HG03457 (cell line): ENCODE measurements around the gene TRIM62.
"Not testable (repeated sequence)": the region's sequence is repeated elsewhere in the genome, so short reads cannot be mapped to it uniquely, and the experiment has no call there.

Source experiments
- ATAC-seq: cut with Tn5 transposase; IDR thresholded peaks from one replicate; pipeline ENCODE4 v1.9.1; 2021; ENCODE audit warnings: moderate number of reproducible peaks; ENCODE audit not compliant: unreplicated experiment

TRIM62 gene

DNA sequence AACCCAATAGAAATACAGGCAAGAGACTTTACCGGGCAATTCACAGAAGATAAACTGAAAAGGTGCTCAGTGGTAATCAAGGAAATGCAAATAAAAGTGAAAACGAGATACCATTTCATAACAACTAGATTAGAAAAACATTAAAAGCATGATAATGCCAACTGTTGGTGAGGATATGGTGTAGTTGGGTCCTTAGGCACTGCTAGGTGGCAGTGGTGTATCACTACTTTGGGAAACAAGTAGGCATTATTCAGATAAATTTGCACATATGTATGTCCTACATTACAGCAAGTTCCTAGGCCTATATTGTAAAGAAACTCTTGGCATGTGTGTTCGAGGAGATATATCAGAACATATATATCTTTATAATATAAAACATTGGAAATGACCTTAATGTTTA lies 69.9 kb downstream of the TRIM62 start:
- no peak for ATAC-seq

DNA sequence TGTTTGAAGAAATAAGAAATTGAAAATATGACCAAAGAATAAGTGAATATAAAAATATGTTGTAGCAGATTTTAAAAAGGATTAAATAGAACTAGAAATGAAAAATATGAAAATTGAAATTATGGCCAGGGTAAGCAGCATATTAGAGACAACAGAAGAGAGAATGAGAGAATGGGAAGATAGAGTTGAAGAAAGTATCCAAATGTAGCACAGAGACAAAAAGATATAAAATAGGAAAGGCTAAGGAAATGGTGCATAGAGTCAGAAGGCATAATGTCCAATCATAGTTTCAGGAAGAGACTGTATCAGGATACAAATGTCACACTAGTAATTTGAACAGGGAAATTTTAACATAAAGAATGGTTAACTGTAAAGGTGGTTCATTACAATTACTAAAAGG lies 71.4 kb downstream of the TRIM62 start:
- ATAC-seq: no peak

DNA sequence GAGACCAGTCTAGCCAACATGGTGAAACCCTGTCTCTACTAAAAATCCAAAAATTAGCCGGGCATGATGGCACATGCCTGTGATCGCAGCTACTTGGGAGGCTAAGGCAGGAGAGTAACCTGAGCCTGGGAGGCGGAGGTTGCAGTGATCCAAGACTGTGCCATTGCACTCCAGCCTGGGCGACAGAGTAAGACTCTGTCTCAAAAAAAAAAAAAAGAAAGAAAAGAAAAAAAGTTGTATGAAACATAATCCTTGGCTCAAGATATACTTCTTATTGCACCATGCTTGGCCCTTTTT lies 81.8 kb downstream of the TRIM62 start:
- not testable (repeated sequence) for ATAC-seq

DNA sequence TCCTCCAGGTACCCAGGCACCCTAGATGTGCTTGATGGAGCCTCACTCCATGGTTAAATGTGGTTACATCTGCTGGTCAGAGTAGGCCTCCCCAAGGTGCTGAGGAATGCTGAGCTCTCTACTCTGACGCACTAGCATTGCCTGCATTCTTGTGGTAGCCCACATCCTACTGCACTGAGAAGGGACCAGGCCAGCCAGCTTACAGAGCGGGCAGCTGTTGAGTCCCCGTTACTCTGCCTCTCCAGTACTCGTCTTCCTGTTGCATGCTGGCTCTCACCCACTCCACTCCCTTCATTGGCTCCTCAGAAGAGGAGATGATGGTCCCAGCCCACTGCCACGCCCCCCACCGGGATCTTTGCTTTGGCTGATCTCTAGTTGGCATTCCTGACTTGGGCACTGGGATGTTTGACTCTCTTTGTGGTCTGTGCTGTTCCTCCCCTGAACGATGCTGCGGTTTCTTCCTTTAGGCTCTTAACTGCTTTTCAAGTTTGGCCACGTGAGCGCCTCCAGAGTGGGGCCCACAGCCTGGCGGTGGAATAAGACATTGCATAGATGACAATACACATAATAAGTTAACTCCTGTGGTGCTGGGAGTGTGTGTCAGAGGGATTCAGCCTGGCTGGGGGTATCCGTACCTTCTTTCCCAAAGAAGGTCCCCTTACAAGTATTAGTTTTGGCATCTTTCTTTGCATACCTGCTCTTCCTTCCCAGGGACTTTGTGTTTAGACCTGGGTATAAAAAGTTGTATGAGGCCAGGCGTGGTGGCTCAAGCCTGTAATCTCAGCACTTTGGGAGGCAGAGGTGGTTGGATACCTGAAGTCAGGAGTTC lies 82.3 kb downstream of the TRIM62 start:
- ATAC-seq: peak; percentile 78

DNA sequence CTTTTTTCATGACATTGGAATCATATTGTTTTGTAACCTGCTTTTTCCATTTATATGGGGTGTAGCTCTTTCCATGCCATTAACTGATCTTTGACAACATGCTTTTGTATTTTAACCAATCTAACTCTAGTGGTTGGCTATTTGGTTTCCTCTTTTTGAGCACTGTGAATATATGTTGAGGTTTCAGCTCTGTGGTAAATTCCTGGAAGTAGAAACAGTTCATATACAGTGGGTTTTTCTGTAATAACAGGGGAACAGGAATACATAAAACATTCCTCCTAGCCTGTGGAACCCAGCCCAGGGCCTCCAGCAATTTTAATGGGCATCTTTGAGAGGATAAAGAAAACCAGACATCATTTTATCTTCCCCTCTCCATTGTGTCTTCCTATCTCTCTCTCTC lies 83.5 kb downstream of the TRIM62 start:
- ATAC-seq: no peak

DNA sequence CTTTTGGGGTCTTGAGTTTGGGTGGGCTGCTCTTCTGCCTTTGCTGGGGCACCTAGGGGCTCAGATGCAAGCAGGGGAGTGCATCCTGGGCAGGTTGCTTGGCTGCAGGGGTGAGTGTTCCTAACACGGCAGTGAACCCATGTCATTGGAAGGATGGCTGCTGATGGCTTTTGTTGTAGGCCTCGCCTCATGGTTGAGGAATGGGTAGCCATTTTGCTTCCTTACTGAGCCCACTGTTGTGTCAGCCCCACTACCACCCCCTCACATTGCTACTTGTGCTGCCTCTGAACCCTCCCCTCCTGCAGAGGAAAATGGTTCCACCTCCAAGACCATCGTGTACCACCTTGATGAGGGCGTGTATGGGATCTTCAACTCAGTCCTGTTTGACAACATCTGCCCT lies 84.1 kb downstream of the TRIM62 start:
- no peak for ATAC-seq

DNA sequence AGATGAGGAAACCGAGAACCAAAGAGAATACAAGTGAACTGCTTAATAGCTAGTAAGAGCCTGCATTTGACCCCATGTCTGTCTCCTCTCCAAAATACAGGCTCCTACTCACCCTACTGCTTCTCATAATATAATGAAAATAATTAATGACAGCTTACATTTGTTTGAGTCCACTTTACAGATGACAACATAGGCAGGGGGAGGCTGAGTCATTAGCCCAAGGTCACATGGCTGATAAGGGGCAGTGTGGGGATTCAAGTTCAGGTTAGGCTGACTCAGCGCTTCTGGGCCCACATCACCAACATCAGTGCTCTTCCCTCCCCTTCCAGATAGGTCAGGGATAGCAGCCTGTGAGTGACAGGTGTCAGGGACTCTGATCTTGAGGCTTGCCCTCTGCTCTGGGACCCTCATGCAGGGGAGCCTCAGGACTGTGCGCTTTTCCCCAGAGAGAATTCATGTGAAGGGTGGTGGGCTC lies 84.7 kb downstream of the TRIM62 start:
- no peak for ATAC-seq

DNA sequence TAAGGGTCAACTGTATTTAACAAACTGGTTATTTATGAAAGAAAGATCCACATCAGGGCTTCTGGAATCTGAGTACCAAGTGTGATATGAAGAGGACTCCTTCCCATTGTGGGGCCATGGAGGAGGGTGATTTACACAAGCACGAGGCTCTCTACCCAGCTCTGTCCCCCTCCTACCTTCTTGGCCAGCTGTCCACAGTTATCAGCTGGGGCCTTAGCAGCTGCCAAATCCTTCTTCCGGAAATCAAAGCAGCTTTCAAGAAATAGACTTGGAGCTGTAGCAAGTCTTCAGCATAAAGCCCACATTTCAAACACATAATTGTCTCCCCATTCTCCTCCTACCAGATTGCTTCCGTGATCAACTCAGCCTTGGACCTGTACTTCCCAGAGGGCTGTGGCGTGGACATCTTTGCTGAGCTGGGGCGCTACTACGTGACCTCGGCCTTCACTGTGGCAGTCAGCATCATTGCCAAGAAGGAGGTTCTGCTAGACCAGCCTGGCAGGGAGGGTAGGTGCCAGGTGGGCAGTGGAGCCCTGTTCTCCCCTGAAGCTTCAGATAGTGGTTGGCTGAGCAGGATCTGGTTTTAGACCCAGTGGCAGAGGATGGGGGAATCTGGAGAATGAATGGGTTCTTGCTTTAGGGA lies 85.4 kb downstream of the TRIM62 start:
- ATAC-seq: no peak
